ENCODE results near the gene RRM2. TPM values are rescaled to one million over a fixed set of nuclear protein-coding genes. Genes with fewer than 3 reads are reported as not detected.

The RRM2 gene
- total RNA-seq, 1 experiment from 2014 or later = 163 TPM

- Histone ChIP-seq H3K4me2 (ENCODE audit: insufficient read depth, insufficient read length, low read length) (no peak overlapping the region), H4K20me1 (ENCODE audit: control insufficient read depth, insufficient read depth, insufficient read length) (no peaks in the 10 kb centered on the region), H3K27me3 (ENCODE audit: insufficient read depth, low read length) (no peaks in the 10 kb centered on the region), H2BK15ac (ENCODE audit: low read depth, low read length) (no peak overlapping the region), H2AFZ (ENCODE audit: low read length) (no peak overlapping the region), H3K27ac (ENCODE audit: insufficient read length, low read depth, low read length) (no peak overlapping the region), H3K18ac (ENCODE audit: insufficient read length, low read depth, low read length) (no peak overlapping the region), H3K23ac (ENCODE audit: insufficient read length, low read depth, low read length) (no peak overlapping the region), H2AK5ac (ENCODE audit: insufficient read length, low read length) (no peak overlapping the region), H3K4ac (ENCODE audit: low read depth, low read length) (no peak overlapping the region), H3K23me2 (ENCODE audit: insufficient read length, low read depth, low read length, poor library complexity, severe bottlenecking) (peaks cover 4% of the 10 kb centered on the region), H3K9me3 (ENCODE audit: control insufficient read depth, low read depth, low read length) (no peaks in the 10 kb centered on the region), H4K8ac (replicated peaks; ENCODE audit: insufficient read length, low read depth, low read length) (no peak overlapping the region), H3K79me2 (ENCODE audit: insufficient read depth, low read length) (peaks cover 4% of the 10 kb centered on the region; the same call in 1 of the 2 replicates), H2BK5ac (ENCODE audit: insufficient read length, low read length) (no peak overlapping the region), H2BK12ac (ENCODE audit: insufficient read length, low read depth, low read length) (no peak overlapping the region), H3K56ac (ENCODE audit: insufficient read length, low read depth, low read length) (no peak overlapping the region), H4K5ac (ENCODE audit: insufficient read length, low read depth, low read length) (no peak overlapping the region), H2BK120ac (ENCODE audit: low read depth, low read length, poor library complexity, severe bottlenecking) (no peak overlapping the region), H2BK20ac (ENCODE audit: low read depth, low read length, poor library complexity, severe bottlenecking) (no peak overlapping the region), H4K91ac (ENCODE audit: insufficient read length, low read depth, low read length) (no peak overlapping the region), H3K79me1 (ENCODE audit: insufficient read depth, low read depth, low read length, poor library complexity, severe bottlenecking) (no peaks in the 10 kb centered on the region), H3T11ph (ENCODE audit: low read length) (no peak overlapping the region), H3K9ac (ENCODE audit: extremely low read depth, insufficient read length, low read length) (no peak overlapping the region), H3K14ac (ENCODE audit: insufficient read depth, low read length) (no peak overlapping the region), H3K4me1 (ENCODE audit: insufficient read depth, low read length) (peaks cover 2% of the 10 kb centered on the region; the same call in 1 of the 2 replicates)
- Mint-ChIP-seq H3K9me3 (no peaks in the 10 kb centered on the region; a peak in 1 of 5 replicates), H3K4me3 (no peak overlapping the region), H3K27ac (no peak overlapping the region), H3K27me3 (ENCODE audit: low read depth) (no peaks in the 10 kb centered on the region), H3K4me1 (peaks cover 56 to 60% of the 10 kb centered on the region in 2 experiments), H3K36me3 (ENCODE audit: insufficient read depth in 1 of 3, low read depth in 3 of 3) (peaks cover 63 to 94% (median 89%) of the 10 kb centered on the region in 3 experiments)
- TF ChIP-seq CTCF (conservative IDR thresholded peaks at IDR 0.05) = no peak
- DNase-seq = no peak
These were observed 5.9 kb downstream of the RRM2 start for GRCh38 chr2:10128420-10128819.
